ENCODE results near the gene ZNF580.

ZNF580 gene

GRCh38 chr19:55640577-55641425 is at the start of gene ZNF580:
Gene ZNF580 (plus strand): TSS chr19:55641002. CDS start chr19:55642509, 1,507 bp downstream.
- peak; percentile 65 for DNase-seq (ENCODE audit: low spot score)

- peak; percentile 28 for DNase-seq (ENCODE audit: low spot score)
Observed at GRCh38 chr19:55591555-55591954, 49.2 kb upstream of the ZNF580 start.

- no peak for DNase-seq (ENCODE audit: low spot score)
Observed at GRCh38 chr19:55592391-55593090, 48.3 kb upstream of the ZNF580 start.

GRCh38 chr19:55593096-55593772 is 47.6 kb upstream of the ZNF580 start:
- no peak for DNase-seq (ENCODE audit: low spot score)

- no peak for DNase-seq (ENCODE audit: low spot score)
Observed at GRCh38 chr19:55594996-55595545, 45.7 kb upstream of the ZNF580 start.

GRCh38 chr19:55596304-55596703 is 44.5 kb upstream of the ZNF580 start:
- DNase-seq (ENCODE audit: low spot score): no peak

GRCh38 chr19:55597501-55597921 is 43.3 kb upstream of the ZNF580 start:
- DNase-seq (ENCODE audit: low spot score): no peak

GRCh38 chr19:55598034-55598433 is 42.8 kb upstream of the ZNF580 start:
- no peak for DNase-seq (ENCODE audit: low spot score)

GRCh38 chr19:55598719-55599467 is 41.9 kb upstream of the ZNF580 start:
- DNase-seq (ENCODE audit: low spot score): peak; percentile 98

- DNase-seq (ENCODE audit: low spot score): peak; percentile 97
Observed at GRCh38 chr19:55599468-55599841, 41.3 kb upstream of the ZNF580 start, which contains the start of gene FIZ1. Gene FIZ1 (minus strand): TSS chr19:55599517. CDS start chr19:55597865, 1,652 bp downstream.

GRCh38 chr19:55599842-55600661 is 40.8 kb upstream of the ZNF580 start, which contains the start of gene ZNF524:
Gene ZNF524 (plus strand): TSS chr19:55600288. CDS start chr19:55602113, 1,825 bp downstream.
- peak; percentile 94 for DNase-seq (ENCODE audit: low spot score)

- no peak for DNase-seq (ENCODE audit: low spot score)
Observed at GRCh38 chr19:55600662-55601028, 40.2 kb upstream of the ZNF580 start.

GRCh38 chr19:55601084-55601483 is 39.7 kb upstream of the ZNF580 start:
- DNase-seq (ENCODE audit: low spot score): peak; percentile 43

- DNase-seq (ENCODE audit: low spot score): no peak
Observed at GRCh38 chr19:55602104-55603001, 38.4 kb upstream of the ZNF580 start.

- DNase-seq (ENCODE audit: low spot score): no peak
Observed at GRCh38 chr19:55603115-55603514, 37.7 kb upstream of the ZNF580 start.

GRCh38 chr19:55603581-55604292 is 37.1 kb upstream of the ZNF580 start:
- DNase-seq (ENCODE audit: low spot score): no peak

- peak; percentile 98 for DNase-seq (ENCODE audit: low spot score)
Observed at GRCh38 chr19:55605207-55605636, 35.6 kb upstream of the ZNF580 start.

- peak; percentile 84 for DNase-seq (ENCODE audit: low spot score)
Observed at GRCh38 chr19:55605637-55606470, 34.9 kb upstream of the ZNF580 start, which contains the start of gene ZNF865. Gene ZNF865 (plus strand): TSS chr19:55605647. CDS start chr19:55613619, 7,972 bp downstream.
